Activated CD4-positive, alpha-beta memory T cell treated with anti-CD3 and anti-CD28 coated beads, Interleukin-2, amount 10 ng/mL, durations not matched to agents 7 days and 5 days (primary cell): ENCODE results near the gene STRIP1. TPM values are rescaled to one million over a fixed set of nuclear protein-coding genes. Genes with fewer than 3 reads are reported as not detected.

ENCODE experiments used
- CTCF ChIA-PET: fragments of 350-600 bp; sonication (Branson Sonifier 250); formaldehyde crosslinking; loops from one replicate; lab custom pipeline; 2021; ENCODE audit warnings: antibody characterized with exemption, inconsistent platforms; lab: Charles Lee
- POLR2A ChIA-PET: fragments of 350-600 bp; sonication (Branson Sonifier 250); formaldehyde crosslinking; loops from one replicate; lab custom pipeline; 2021; ENCODE audit warnings: antibody characterized with exemption; lab: Charles Lee
- DNase-seq: peaks from one replicate; pipeline ENCODE4 v3.0.0-alpha.2; 2020
- H3K27ac Mint-ChIP-seq: one replicate; pipeline ENCODE4 v1.8.0; 2021; ENCODE audit warnings: mild to moderate bottlenecking, mixed read lengths
- H3K27me3 Mint-ChIP-seq: one replicate; pipeline ENCODE4 v1.8.0; 2021; ENCODE audit warnings: mixed read lengths
- H3K36me3 Mint-ChIP-seq: one replicate; pipeline ENCODE4 v1.8.0; 2021; ENCODE audit warnings: low read depth, mixed read lengths
- H3K4me1 Mint-ChIP-seq: one replicate; pipeline ENCODE4 v1.8.0; 2021; ENCODE audit warnings: mixed read lengths
- H3K4me3 Mint-ChIP-seq: one replicate; pipeline ENCODE4 v1.8.0; 2021; ENCODE audit warnings: mild to moderate bottlenecking, mixed read lengths
- H3K9me3 Mint-ChIP-seq: one replicate; pipeline ENCODE4 v1.8.0; 2021; ENCODE audit warnings: mixed read lengths
- total RNA-seq, 2 experiments: library from RNA; stranded (reverse); gene quantifications; one replicate each; pipeline ENCODE4 v1.2.3, GENCODE V29; 2021

STRIP1 gene
- total RNA-seq, 2 experiments from 2014 or later: 34.1 to 34.7 TPM

GRCh38 chr1:110091381-110091780, 57.0 kb downstream of the STRIP1 start:
- Mint-ChIP-seq H3K27me3 (peaks cover 37% of the 10 kb centered on the region), H3K36me3 (no peaks in the 10 kb centered on the region), H3K27ac (no peak overlapping the region), H3K9me3 (no peaks in the 10 kb centered on the region), H3K4me3 (no peak overlapping the region), H3K4me1 (no peaks in the 10 kb centered on the region)
- ChIA-PET CTCF (interaction anchor here (0.8 to 3.4 kb wide), 8 partner anchors 9 to 117 kb away, joined by 3 to 30 read pairs (median 3); no protein-coding TSS in a partner anchor), POLR2A (interaction anchor here (0.6 to 1.0 kb wide), 3 partner anchors 10 to 57 kb away, joined by 3 to 4 read pairs (median 3); partner anchors contain the start of gene STRIP1)
- DNase-seq: no peak

- Mint-ChIP-seq H3K4me1 (no peaks in the 10 kb centered on the region), H3K27ac (no peak overlapping the region), H3K27me3 (peaks cover 33% of the 10 kb centered on the region), H3K36me3 (no peaks in the 10 kb centered on the region), H3K9me3 (no peaks in the 10 kb centered on the region), H3K4me3 (no peak overlapping the region)
- POLR2A ChIA-PET: interaction anchor here (0.9 to 1.0 kb wide), 2 partner anchors 10 to 57 kb away, joined by 3 to 4 read pairs; partner anchors contain the start of gene STRIP1
- CTCF ChIA-PET: interaction anchor here (0.8 to 3.4 kb wide), 8 partner anchors 8 to 116 kb away, joined by 3 to 30 read pairs (median 3); no protein-coding TSS in a partner anchor
- DNase-seq: no peak
These were observed 57.4 kb downstream of the STRIP1 start for GRCh38 chr1:110091791-110092190.

- no peaks in the 10 kb centered on the region for H3K4me1 Mint-ChIP-seq
- H3K27ac Mint-ChIP-seq: no peak overlapping the region
- no peaks in the 10 kb centered on the region for H3K36me3 Mint-ChIP-seq
- no peaks in the 10 kb centered on the region for H3K9me3 Mint-ChIP-seq
- no peak for DNase-seq
- ChIA-PET CTCF (interaction anchor here (0.8 to 3.4 kb wide), 4 partner anchors 9 to 33 kb away, joined by 3 to 30 read pairs (median 4); no protein-coding TSS in a partner anchor), POLR2A (no interaction called here)
- peaks cover 27% of the 10 kb centered on the region for H3K27me3 Mint-ChIP-seq
- H3K4me3 Mint-ChIP-seq: no peak overlapping the region
These were observed 58.6 kb downstream of the STRIP1 start for GRCh38 chr1:110092991-110093390.

GRCh38 chr1:110094931-110095654, 60.7 kb downstream of the STRIP1 start:
- no peaks in the 10 kb centered on the region for H3K36me3 Mint-ChIP-seq
- H3K4me3 Mint-ChIP-seq: no peak overlapping the region
- CTCF ChIA-PET: no interaction called here
- H3K27me3 Mint-ChIP-seq: peaks cover 28% of the 10 kb centered on the region
- no peaks in the 10 kb centered on the region for H3K4me1 Mint-ChIP-seq
- no peak overlapping the region for H3K27ac Mint-ChIP-seq
- DNase-seq: no peak
- no peaks in the 10 kb centered on the region for H3K9me3 Mint-ChIP-seq
- POLR2A ChIA-PET: no interaction called here

GRCh38 chr1:110097507-110098221, 63.2 kb downstream of the STRIP1 start:
- Mint-ChIP-seq H3K4me1 (no peaks in the 10 kb centered on the region), H3K36me3 (no peaks in the 10 kb centered on the region), H3K4me3 (no peak overlapping the region), H3K27ac (no peak overlapping the region), H3K9me3 (no peaks in the 10 kb centered on the region), H3K27me3 (peaks cover 14% of the 10 kb centered on the region)
- ChIA-PET CTCF (interaction anchor here (0.5 to 2.5 kb wide), 5 partner anchors 10 to 415 kb away, joined by 3 to 7 read pairs (median 5); no protein-coding TSS in a partner anchor), POLR2A (interaction anchor here (0.9 kb wide), 1 partner anchor 17 kb away, joined by 3 read pairs; no protein-coding TSS in a partner anchor)
- no peak for DNase-seq

- ChIA-PET POLR2A (no interaction called here), CTCF (interaction anchor here (0.7 to 2.5 kb wide), 4 partner anchors 10 to 57 kb away, joined by 3 to 7 read pairs (median 5); no protein-coding TSS in a partner anchor)
- no peaks in the 10 kb centered on the region for H3K9me3 Mint-ChIP-seq
- H3K4me3 Mint-ChIP-seq: no peak overlapping the region
- peaks cover 8% of the 10 kb centered on the region for H3K27me3 Mint-ChIP-seq
- no peak for DNase-seq
- H3K36me3 Mint-ChIP-seq: no peaks in the 10 kb centered on the region
- no peak overlapping the region for H3K27ac Mint-ChIP-seq
- no peaks in the 10 kb centered on the region for H3K4me1 Mint-ChIP-seq
These were observed 64.0 kb downstream of the STRIP1 start for GRCh38 chr1:110098222-110099026.

GRCh38 chr1:110100335-110100734, 65.9 kb downstream of the STRIP1 start:
- Mint-ChIP-seq H3K9me3 (no peaks in the 10 kb centered on the region), H3K4me1 (no peaks in the 10 kb centered on the region), H3K27me3 (peaks cover 5% of the 10 kb centered on the region), H3K27ac (no peak overlapping the region), H3K36me3 (no peaks in the 10 kb centered on the region), H3K4me3 (no peak overlapping the region)
- no peak for DNase-seq
- CTCF ChIA-PET: interaction anchor here (0.9 to 1.4 kb wide), 3 partner anchors 9 to 40 kb away, joined by 3 to 5 read pairs (median 3); no protein-coding TSS in a partner anchor
- POLR2A ChIA-PET: no interaction called here

GRCh38 chr1:110102081-110102480, 67.7 kb downstream of the STRIP1 start:
- H3K4me1 Mint-ChIP-seq: no peaks in the 10 kb centered on the region
- POLR2A ChIA-PET: no interaction called here
- H3K27me3 Mint-ChIP-seq: peaks cover 2% of the 10 kb centered on the region
- H3K9me3 Mint-ChIP-seq: no peaks in the 10 kb centered on the region
- no peak overlapping the region for H3K27ac Mint-ChIP-seq
- no peak for DNase-seq
- H3K36me3 Mint-ChIP-seq: no peaks in the 10 kb centered on the region
- no peak overlapping the region for H3K4me3 Mint-ChIP-seq
- CTCF ChIA-PET: interaction anchor here (1.5 to 4.6 kb wide), 2 partner anchors 10 to 14 kb away, joined by 7 to 30 read pairs; no protein-coding TSS in a partner anchor

Other genes starting within 250 kb of the STRIP1 start
- 10 to 100 TPM; 89.4 to 94.2 TPM for gene CSF1, start 123.8 kb upstream of the STRIP1 start, total RNA-seq
- gene AHCYL1, start 49.9 kb upstream of the STRIP1 start, total RNA-seq: 10 to 100 TPM; 56.5 to 57.0 TPM
- not detected for gene ALX3, start 36.0 kb downstream of the STRIP1 start, total RNA-seq
- gene UBL4B, start 77.8 kb downstream of the STRIP1 start, total RNA-seq: not detected
- gene SLC6A17, start 115.9 kb downstream of the STRIP1 start, total RNA-seq: not detected
- gene KCNC4, start 175.7 kb downstream of the STRIP1 start, total RNA-seq: 1 to 10 TPM; 6.8 to 8.1 TPM